DOHH2 (cell line): ENCODE data around the gene FZD10.

Experiments used
- H3F3A ChIP-seq: fragments of 200-600 bp; sonication (generic), shearing (Covaris generic); 2 replicates; pipeline ENCODE4 v1.6.0; 2016; ENCODE audit warnings: antibody characterized with exemption, mild to moderate bottlenecking; ENCODE audit not compliant: control insufficient read depth, insufficient read depth
- H3K27ac ChIP-seq: fragments of 200-600 bp; sonication (generic); 2 replicates; pipeline ENCODE4 v1.5.1; 2014; ENCODE audit warnings: low read depth, mild to moderate bottlenecking, low read length, moderate library complexity
- H3K27me3 ChIP-seq: fragments of 200-600 bp; sonication (generic); 2 replicates; pipeline ENCODE4 v1.6.1; 2014; ENCODE audit warnings: mild to moderate bottlenecking, low read length, mixed read lengths; ENCODE audit not compliant: control insufficient read depth
- H3K36me3 ChIP-seq: fragments of 200-600 bp; sonication (generic); 2 replicates; pipeline ENCODE4 v1.6.1; 2014; ENCODE audit warnings: mild to moderate bottlenecking, low read length, moderate library complexity, mixed read lengths; ENCODE audit not compliant: control insufficient read depth
- H3K4me1 ChIP-seq: fragments of 200-600 bp; sonication (generic); 2 replicates; pipeline ENCODE4 v1.6.1; 2014; ENCODE audit warnings: mild to moderate bottlenecking, low read length, mixed read lengths; ENCODE audit not compliant: control insufficient read depth
- H3K4me2 ChIP-seq: fragments of 200-600 bp; sonication (generic); 2 replicates; pipeline ENCODE4 v1.6.0; 2014; ENCODE audit warnings: mild to moderate bottlenecking, low read length, moderate library complexity
- H3K4me3 ChIP-seq: fragments of 200-600 bp; sonication (generic); 2 replicates; pipeline ENCODE4 v1.5.1; 2014; ENCODE audit warnings: mild to moderate bottlenecking, low read length, mixed read lengths
- H3K79me2 ChIP-seq: fragments of 200-600 bp; sonication (generic); 2 replicates; pipeline ENCODE4 v1.6.1; 2014; ENCODE audit warnings: mild to moderate bottlenecking, low read length, mixed read lengths; ENCODE audit not compliant: control insufficient read depth
- H3K9me2 ChIP-seq: fragments of 200-600 bp; sonication (generic); replicated peaks from 2 replicates; pipeline ENCODE4 v1.6.1; 2014; ENCODE audit warnings: mild to moderate bottlenecking, low read length, mixed read lengths; ENCODE audit not compliant: control insufficient read depth
- H3K9me3 ChIP-seq: fragments of 200-600 bp; sonication (generic); 2 replicates; pipeline ENCODE4 v1.6.1; 2014; ENCODE audit warnings: antibody characterized with exemption, low read length, mixed read lengths; ENCODE audit not compliant: control insufficient read depth, insufficient read depth
- H4K20me1 ChIP-seq: fragments of 200-600 bp; sonication (generic); 2 replicates; pipeline ENCODE4 v1.6.0; 2014; ENCODE audit warnings: low read depth, mild to moderate bottlenecking, antibody characterized with exemption, low read length, moderate library complexity; ENCODE audit not compliant: control insufficient read depth, insufficient read depth
- CTCF ChIP-seq: fragments of 200-600 bp; sonication (generic); IDR thresholded peaks from one replicate; pipeline ENCODE4 v1.5.1; 2014; ENCODE audit warnings: antibody characterized with exemption, mild to moderate bottlenecking, low read depth, low read length; ENCODE audit not compliant: poor library complexity, severe bottlenecking
- EZH2phosphoT487 ChIP-seq: fragments of 200-600 bp; sonication (generic); IDR thresholded peaks from 2 replicates; pipeline ENCODE4 v1.6.1; 2017; ENCODE audit warnings: borderline replicate concordance, mild to moderate bottlenecking, antibody characterized with exemption, low read length, moderate library complexity, mixed read lengths

The FZD10 gene

DNA sequence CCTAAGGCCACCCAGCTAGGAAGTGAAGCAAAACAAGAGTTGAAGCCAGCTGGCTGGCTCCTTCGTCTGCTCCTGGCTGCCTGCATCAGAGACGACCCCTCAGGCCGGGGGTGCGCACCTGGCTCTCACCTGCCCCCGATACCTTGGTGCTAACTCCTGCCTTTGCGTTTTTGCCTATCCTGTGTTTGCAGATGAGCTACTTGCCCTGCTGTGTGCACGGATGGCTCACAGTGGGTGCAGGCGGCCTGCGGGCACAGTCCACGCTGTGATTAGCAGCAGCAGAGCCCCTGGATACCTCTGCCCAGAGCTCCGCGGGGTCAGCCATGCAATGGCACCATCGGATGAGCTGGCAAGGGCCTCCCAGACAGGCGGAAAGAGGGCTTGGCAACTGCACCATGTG is 31.2 kb upstream of the FZD10 start:
- Histone ChIP-seq H3F3A (no peaks in the 10 kb centered on the region), H3K79me2 (no peaks in the 10 kb centered on the region), H3K4me2 (no peak overlapping the region), H3K4me1 (no peaks in the 10 kb centered on the region), H4K20me1 (no peaks in the 10 kb centered on the region), H3K4me3 (no peak overlapping the region), H3K9me3 (peaks cover 11% of the 10 kb centered on the region; the same call in 1 of the 2 replicates), H3K36me3 (no peaks in the 10 kb centered on the region), H3K27me3 (no peaks in the 10 kb centered on the region), H3K9me2 (no peaks in the 10 kb centered on the region), H3K27ac (no peak overlapping the region)
- TF ChIP-seq CTCF (no peak), EZH2phosphoT487 (no peak)

GRCh38 chr12:130131801-130132200 is 30.5 kb upstream of the FZD10 start:
- H3K79me2 ChIP-seq, result no peaks in the 10 kb centered on the region
- peaks cover 11% of the 10 kb centered on the region; the same call in 1 of the 2 replicates for H3K9me3 ChIP-seq
- H3K4me3 ChIP-seq, result no peak overlapping the region
- no peak overlapping the region for H3K27ac ChIP-seq
- no peaks in the 10 kb centered on the region for H3K4me1 ChIP-seq
- no peaks in the 10 kb centered on the region for H3K27me3 ChIP-seq
- H3K36me3 ChIP-seq, result no peaks in the 10 kb centered on the region
- no peaks in the 10 kb centered on the region for H3F3A ChIP-seq
- no peaks in the 10 kb centered on the region for H4K20me1 ChIP-seq
- H3K4me2 ChIP-seq, result no peak overlapping the region
- H3K9me2 ChIP-seq, result no peaks in the 10 kb centered on the region
- TF ChIP-seq EZH2phosphoT487 (no peak), CTCF (no peak)

- Histone ChIP-seq H3K27ac (no peak overlapping the region), H3K27me3 (no peaks in the 10 kb centered on the region), H3K79me2 (no peaks in the 10 kb centered on the region), H3F3A (no peaks in the 10 kb centered on the region), H3K9me2 (no peaks in the 10 kb centered on the region), H4K20me1 (no peaks in the 10 kb centered on the region), H3K9me3 (peaks cover 11% of the 10 kb centered on the region; the same call in 1 of the 2 replicates), H3K36me3 (no peaks in the 10 kb centered on the region), H3K4me1 (no peaks in the 10 kb centered on the region), H3K4me2 (no peak overlapping the region), H3K4me3 (no peak overlapping the region)
- TF ChIP-seq CTCF (no peak), EZH2phosphoT487 (no peak)
Measured at GRCh38 chr12:130132831-130133511, 29.3 kb upstream of the FZD10 start.
